Mammary epithelial cell (primary cell): ENCODE data around the gene RBP2.

Source experiments
- CTCF ChIP-seq, 2 donors: IDR thresholded peaks in 1 of 2; conservative IDR thresholded peaks in 1 of 2; 2 replicates each; pipeline ENCODE4 v1.5.1; 2011 to 2012; ENCODE audit warnings: inconsistent platforms in 2 of 2, low read length in 2 of 2, mild to moderate bottlenecking in 2 of 2, control low read depth in 1 of 2, low read depth in 1 of 2; ENCODE audit not compliant: insufficient read depth in 1 of 2; ENCODE audit errors: extremely low read depth in 1 of 2
- EZH2 ChIP-seq: IDR thresholded peaks from 2 replicates; pipeline ENCODE4 v1.6.1; 2012; ENCODE audit warnings: low read length, inconsistent platforms, borderline replicate concordance

GRCh38 chr3:139457066-139457465 lies 19.2 kb downstream of the RBP2 start:
- TF ChIP-seq CTCF (conservative IDR thresholded peaks at IDR 0.05 in 1 of 2, IDR thresholded peaks at IDR 0.05 in 1 of 2; ENCODE audit: extremely low read depth in 1 of 2, insufficient read depth in 1 of 2, low read depth in 1 of 2, low read length in 2 of 2) = no peak
- TF ChIP-seq EZH2 = no peak
